Measurements from ENCODE around the gene KLK15. TPM values are rescaled to one million over a fixed set of nuclear protein-coding genes. Genes with fewer than 3 reads are reported as not detected.

The KLK15 gene
- polyA plus RNA-seq, result under 1 TPM in 1 of 3 donors, not detected in 2; 0.10 TPM

GRCh38 chr19:50833117-50833801 is at the start of gene KLK15:
TSS of gene KLK15 (minus strand) at chr19:50833574. CDS start at chr19:50831492, 2,082 bp downstream.
- 56 to 72% (median 60%) methylated on average over 8 of the region's 8 CpGs for WGBS, 3 donors

GRCh38 chr19:50882188-50882587 is 48.8 kb upstream of the KLK15 start:
- 47 to 53% (median 49%) methylated on average over 3 of the region's 3 CpGs for WGBS, 3 donors
- no peak overlapping the region for H3K27ac ChIP-seq (ENCODE audit: low read depth, low read length)

More at GRCh38 chr19:50833117-50833801, at the start of gene KLK15:
- no peak within 1 kb of the TSS for H3K27ac ChIP-seq (ENCODE audit: low read depth, low read length)

GRCh38 chr19:50880241-50880640 is 46.9 kb upstream of the KLK15 start:
- WGBS, 3 donors, result 57 to 79% (median 75%) methylated on average over 5 of the region's 5 CpGs
- H3K27ac ChIP-seq (ENCODE audit: low read depth, low read length), result no peak overlapping the region

GRCh38 chr19:50878851-50879250 is 45.5 kb upstream of the KLK15 start:
- 52 to 60% (median 55%) methylated on average over 5 of the region's 5 CpGs for WGBS, 3 donors
- H3K27ac ChIP-seq (ENCODE audit: low read depth, low read length), result no peak overlapping the region

- WGBS, 3 donors, result 25 to 35% (median 35%) methylated on average over 6 to 8 of the region's 8 CpGs
- no peak overlapping the region for H3K27ac ChIP-seq (ENCODE audit: low read depth, low read length)
Observed at GRCh38 chr19:50877338-50877737, 44.0 kb upstream of the KLK15 start.

GRCh38 chr19:50876456-50876855 is 43.1 kb upstream of the KLK15 start:
- whole genome bisulfite sequencing, 3 donors, result 61 to 81% (median 67%) methylated on average over 7 of the region's 7 CpGs

GRCh38 chr19:50875795-50876422 is 42.5 kb upstream of the KLK15 start:
- no peak overlapping the region for H3K27ac ChIP-seq (ENCODE audit: low read depth, low read length)
- WGBS, 3 donors, result 34 to 49% (median 41%) methylated on average over 7 to 9 of the region's 9 CpGs

More at GRCh38 chr19:50876456-50876855, 43.1 kb upstream of the KLK15 start:
- no peak overlapping the region for H3K27ac ChIP-seq (ENCODE audit: low read depth, low read length)

- 60 to 71% (median 69%) methylated on average over 5 of the region's 5 CpGs for WGBS, 3 donors
- H3K27ac ChIP-seq (ENCODE audit: low read depth, low read length), result no peak overlapping the region
Observed at GRCh38 chr19:50874211-50874610, 40.8 kb upstream of the KLK15 start.

GRCh38 chr19:50873056-50873455 is 39.7 kb upstream of the KLK15 start, which contains the start of gene KLK2:
TSS of gene KLK2 (plus strand) at chr19:50873439. CDS start at chr19:50873474, 35 bp downstream.
- WGBS, 3 donors, result 60 to 70% (median 65%) methylated on average over 3 of the region's 3 CpGs
- H3K27ac ChIP-seq (ENCODE audit: low read depth, low read length), result no peak within 1 kb of the TSS

- H3K27ac ChIP-seq (ENCODE audit: low read depth, low read length), result no peak overlapping the region
- 42 to 68% (median 68%) methylated on average over 25 to 26 of the region's 26 CpGs for WGBS, 3 donors
Observed at GRCh38 chr19:50870417-50871089, 37.2 kb upstream of the KLK15 start.

- WGBS, 3 donors, result 72 to 86% (median 78%) methylated on average over 4 of the region's 4 CpGs
- no peak overlapping the region for H3K27ac ChIP-seq (ENCODE audit: low read depth, low read length)
Observed at GRCh38 chr19:50869479-50869878, 36.1 kb upstream of the KLK15 start.

GRCh38 chr19:50861496-50862286 is 28.3 kb upstream of the KLK15 start:
- no peak overlapping the region for H3K27ac ChIP-seq (ENCODE audit: low read depth, low read length)
- 72 to 83% (median 77%) methylated on average over 7 of the region's 7 CpGs for WGBS, 3 donors

GRCh38 chr19:50861010-50861409 is 27.6 kb upstream of the KLK15 start:
- H3K27ac ChIP-seq (ENCODE audit: low read depth, low read length), result no peak overlapping the region
- WGBS, 3 donors, result 68 to 86% (median 74%) methylated on average over 5 of the region's 5 CpGs

GRCh38 chr19:50859849-50860248 is 26.5 kb upstream of the KLK15 start:
- no peak overlapping the region for H3K27ac ChIP-seq (ENCODE audit: low read depth, low read length)
- WGBS, 3 donors, result 74 to 92% (median 86%) methylated on average over 4 of the region's 4 CpGs

- 17 to 24% (median 21%) methylated on average over 7 of the region's 7 CpGs for WGBS, 3 donors
- H3K27ac ChIP-seq (ENCODE audit: low read depth, low read length), result no peak overlapping the region
Observed at GRCh38 chr19:50858886-50859285, 25.5 kb upstream of the KLK15 start.

GRCh38 chr19:50857366-50857765 is 24.0 kb upstream of the KLK15 start:
- WGBS, 3 donors, result 45 to 80% (median 59%) methylated on average over 5 to 6 of the region's 6 CpGs
- H3K27ac ChIP-seq (ENCODE audit: low read depth, low read length), result no peak overlapping the region

GRCh38 chr19:50854636-50855410 is 21.4 kb upstream of the KLK15 start, which contains the start of gene KLK3:
TSS of gene KLK3 (plus strand) at chr19:50854915. CDS start at chr19:50854956, 41 bp downstream.
- 53 to 71% (median 66%) methylated on average over 9 of the region's 9 CpGs for WGBS, 3 donors

GRCh38 chr19:50851620-50852019 is 18.2 kb upstream of the KLK15 start:
- H3K27ac ChIP-seq (ENCODE audit: low read depth, low read length), result no peak overlapping the region
- 74 to 80% (median 79%) methylated on average over 4 of the region's 4 CpGs for WGBS, 3 donors

More at GRCh38 chr19:50854636-50855410, 21.4 kb upstream of the KLK15 start, which contains the start of gene KLK3:
- no peak within 1 kb of the TSS for H3K27ac ChIP-seq (ENCODE audit: low read depth, low read length)

Measured in adipose tissue (tissue), 3 donors.